HepG2 (cell line): Measurements from ENCODE around the gene YWHAB. TPM values are rescaled to one million over a fixed set of nuclear protein-coding genes. Genes with fewer than 3 reads are reported as not detected.

Experiments
- CC2D1A ChIP-seq: sonication (generic); formaldehyde crosslinking; IDR thresholded peaks from 2 replicates; pipeline ENCODE4 v1.8.1; 2023; ENCODE audit warnings: mild to moderate bottlenecking, missing genetic modification reagents
- CCAR2 ChIP-seq: fragments of 200-400 bp; formaldehyde crosslinking; optimal IDR thresholded peaks from 2 replicates; pipeline ENCODE3; 2018; ENCODE audit warnings: low read depth, mild to moderate bottlenecking, low read length, moderate library complexity
- GATA4 ChIP-seq: sonication (generic); IDR thresholded peaks from 2 replicates; pipeline ENCODE4 v1.6.1; 2016; ENCODE audit warnings: antibody characterized with exemption, low read depth, borderline replicate concordance
- HDAC6 ChIP-seq: fragments of 200-600 bp; sonication (generic); IDR thresholded peaks from 2 replicates; pipeline ENCODE4 v1.7.0; 2017; ENCODE audit warnings: mild to moderate bottlenecking, antibody characterized with exemption, low read length, low read depth
- HNRNPK ChIP-seq: fragments of 200-400 bp; formaldehyde crosslinking; IDR thresholded peaks from 2 replicates; pipeline ENCODE4 v1.6.1; 2018; ENCODE audit warnings: low read length, low read depth, moderate library complexity, mild to moderate bottlenecking; ENCODE audit not compliant: poor library complexity, severe bottlenecking
- IKZF1 ChIP-seq: fragments of 450-650 bp; IDR thresholded peaks from 2 replicates; pipeline ENCODE4 v1.7.1; 2016
- KLF12 ChIP-seq: sonication (generic); formaldehyde crosslinking; IDR thresholded peaks from 2 replicates; pipeline ENCODE4 v1.4.0; 2020; ENCODE audit warnings: missing genetic modification reagents, borderline replicate concordance
- KMT2A ChIP-seq: sonication (generic); formaldehyde crosslinking; IDR thresholded peaks from 2 replicates; pipeline ENCODE4 v1.4.0; 2020; ENCODE audit warnings: missing genetic modification reagents
- MYNN ChIP-seq: sonication (generic); formaldehyde crosslinking; IDR thresholded peaks from 2 replicates; pipeline ENCODE4 v1.4.0; 2020; ENCODE audit warnings: mild to moderate bottlenecking, low read depth, missing genetic modification reagents
- NR1H2 ChIP-seq: sonication (generic); formaldehyde crosslinking; IDR thresholded peaks from 2 replicates; pipeline ENCODE4 v1.8.1; 2022; ENCODE audit warnings: low read depth, missing genetic modification reagents, borderline replicate concordance
- PLRG1 ChIP-seq: fragments of 450-650 bp; conservative IDR thresholded peaks from 2 replicates; pipeline ENCODE4 v1.6.1; 2016
- TBP ChIP-seq: sonication (generic); formaldehyde crosslinking; IDR thresholded peaks from 2 replicates; pipeline ENCODE4 v1.5.0; 2020; ENCODE audit warnings: missing genetic modification reagents
- ZNF136 ChIP-seq: sonication (generic); formaldehyde crosslinking; IDR thresholded peaks from 2 replicates; pipeline ENCODE4 v1.8.1; 2022; ENCODE audit warnings: low read depth, mild to moderate bottlenecking, moderate library complexity, missing genetic modification reagents
- ZNF205 ChIP-seq: IDR thresholded peaks from 2 replicates; pipeline ENCODE4 v1.6.1; 2018; ENCODE audit warnings: missing biosample characterization, missing genetic modification reagents
- ZNF547 ChIP-seq: sonication (generic); formaldehyde crosslinking; IDR thresholded peaks from 2 replicates; pipeline ENCODE4 v1.5.1; 2020; ENCODE audit warnings: mild to moderate bottlenecking, missing genetic modification reagents
- ZNF614 ChIP-seq: IDR thresholded peaks from 2 replicates; pipeline ENCODE4 v1.6.1; 2018; ENCODE audit warnings: missing biosample characterization, missing genetic modification reagents, inconsistent platforms, borderline replicate concordance
- ZNF878 ChIP-seq: sonication (generic); formaldehyde crosslinking; IDR thresholded peaks from 2 replicates; pipeline ENCODE4 v1.8.1; 2023; ENCODE audit warnings: mild to moderate bottlenecking, missing genetic modification reagents, moderate library complexity
- polyA plus RNA-seq, 8 experiments: library from polyadenylated mRNA; depleted of rRNA in 3 of 8; stranded (reverse) in 7 of 8; unstranded in 1 of 8; fragments of >200 nt; fragmentation: Illumina TruSeq in 4 of 8; extraction: Trizol in 4 of 8; gene quantifications; 2 replicates each; pipeline versions ENCODE4 v1.2.1 to v1.2.3, GENCODE V29; 2011 to 2016; ENCODE audit warnings: low read depth in 4 of 8, missing spikeins in 1 of 8, mixed read lengths in 1 of 8; ENCODE audit not compliant: insufficient read depth in 1 of 8
- total RNA-seq, 5 experiments: library from RNA; depleted of rRNA; stranded (reverse); fragments of >200 nt; fragmentation: Illumina TruSeq; extraction: Trizol; gene quantifications; 2 replicates each; pipeline ENCODE4 v1.2.3, GENCODE V29; 2016; ENCODE audit warnings: low read depth in 1 of 5
- TF ChIP-seq, protein P1 (sequence below): sonication (generic); formaldehyde crosslinking; IDR thresholded peaks from 2 replicates; pipeline ENCODE4 v1.4.0; 2020; ENCODE audit warnings: missing genetic modification reagents, borderline replicate concordance
- TF ChIP-seq, protein P2 (sequence below): sonication (generic); formaldehyde crosslinking; IDR thresholded peaks from 2 replicates; pipeline ENCODE4 v1.5.1; 2020; ENCODE audit warnings: mild to moderate bottlenecking, missing genetic modification reagents, moderate library complexity
- TF ChIP-seq, protein P3 (sequence below): sonication (generic); formaldehyde crosslinking; IDR thresholded peaks from 2 replicates; pipeline ENCODE4 v1.8.0; 2022; ENCODE audit warnings: mild to moderate bottlenecking, missing genetic modification reagents, moderate library complexity
- TF ChIP-seq, protein P4 (sequence below): sonication (generic); formaldehyde crosslinking; IDR thresholded peaks from 2 replicates; pipeline ENCODE4 v1.4.0; 2020; ENCODE audit warnings: missing genetic modification reagents
- TF ChIP-seq, protein P5 (sequence below): sonication (generic); formaldehyde crosslinking; conservative IDR thresholded peaks from 2 replicates; pipeline ENCODE4 v1.5.0; 2020; ENCODE audit warnings: missing genetic modification reagents

Gene YWHAB
- total and polyA plus RNA-seq, 2 of the 13 experiments (the other 11 are each of a cell fraction or from before 2014, with no cell fraction given) = 77.2 to 121 TPM

DNA sequence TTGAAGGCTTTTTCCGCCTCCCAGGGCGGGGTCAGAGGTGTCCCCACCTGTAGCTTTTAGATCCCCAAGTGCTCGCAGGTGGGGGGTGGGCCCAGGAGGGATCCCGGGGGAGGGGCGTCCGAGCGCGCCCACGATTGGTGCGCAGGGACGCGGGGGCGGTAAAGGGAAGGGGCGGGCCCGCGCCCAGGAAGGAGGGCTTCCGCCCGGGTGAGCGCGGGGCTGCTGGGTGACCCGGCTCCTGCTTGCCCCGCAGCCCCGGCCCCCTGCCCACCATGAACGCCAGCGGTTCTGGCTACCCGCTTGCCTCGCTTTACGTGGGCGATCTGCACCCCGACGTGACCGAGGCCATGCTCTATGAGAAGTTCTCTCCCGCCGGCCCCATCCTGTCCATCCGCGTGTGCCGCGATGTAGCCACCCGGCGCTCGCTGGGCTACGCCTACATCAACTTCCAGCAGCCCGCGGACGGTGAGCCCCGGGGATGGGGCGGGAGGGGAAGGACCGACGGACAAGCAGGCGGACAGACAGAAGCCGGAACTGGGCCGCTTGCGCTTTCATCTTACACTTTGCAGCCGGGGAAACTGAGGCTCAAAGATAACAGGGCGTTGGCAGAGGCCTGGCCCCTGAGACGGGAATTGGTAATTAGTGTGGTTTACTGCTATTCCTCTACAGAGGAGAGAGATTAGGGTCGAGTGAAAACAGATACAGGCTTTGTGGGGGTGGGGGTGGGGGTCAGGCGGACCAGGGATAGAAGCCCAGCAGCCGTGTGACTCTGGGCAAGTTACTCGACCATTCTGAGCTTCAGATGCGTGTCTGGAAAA, 24.6 kb downstream of the YWHAB start, which contains the start of gene PABPC1L (continued):
- TF ChIP-seq, protein P1, sequence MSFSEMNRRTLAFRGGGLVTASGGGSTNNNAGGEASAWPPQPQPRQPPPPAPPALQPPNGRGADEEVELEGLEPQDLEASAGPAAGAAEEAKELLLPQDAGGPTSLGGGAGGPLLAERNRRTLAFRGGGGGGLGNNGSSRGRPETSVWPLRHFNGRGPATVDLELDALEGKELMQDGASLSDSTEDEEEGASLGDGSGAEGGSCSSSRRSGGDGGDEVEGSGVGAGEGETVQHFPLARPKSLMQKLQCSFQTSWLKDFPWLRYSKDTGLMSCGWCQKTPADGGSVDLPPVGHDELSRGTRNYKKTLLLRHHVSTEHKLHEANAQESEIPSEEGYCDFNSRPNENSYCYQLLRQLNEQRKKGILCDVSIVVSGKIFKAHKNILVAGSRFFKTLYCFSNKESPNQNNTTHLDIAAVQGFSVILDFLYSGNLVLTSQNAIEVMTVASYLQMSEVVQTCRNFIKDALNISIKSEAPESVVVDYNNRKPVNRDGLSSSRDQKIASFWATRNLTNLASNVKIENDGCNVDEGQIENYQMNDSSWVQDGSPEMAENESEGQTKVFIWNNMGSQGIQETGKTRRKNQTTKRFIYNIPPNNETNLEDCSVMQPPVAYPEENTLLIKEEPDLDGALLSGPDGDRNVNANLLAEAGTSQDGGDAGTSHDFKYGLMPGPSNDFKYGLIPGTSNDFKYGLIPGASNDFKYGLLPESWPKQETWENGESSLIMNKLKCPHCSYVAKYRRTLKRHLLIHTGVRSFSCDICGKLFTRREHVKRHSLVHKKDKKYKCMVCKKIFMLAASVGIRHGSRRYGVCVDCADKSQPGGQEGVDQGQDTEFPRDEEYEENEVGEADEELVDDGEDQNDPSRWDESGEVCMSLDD (CRISPR knock-in tag) = peak; percentile 29; the same call in 1 of the 2 replicates
- TF ChIP-seq ZNF136 (no peak), ZNF614 (CRISPR knock-in tag) (no peak; the same call in 1 of the 2 replicates), ZNF878 (CRISPR knock-in tag) (peak; percentile 80; the same call in 1 of the 2 replicates), MYNN (CRISPR knock-in tag) (no peak; the same call in 1 of the 2 replicates), HDAC6 (no peak), NR1H2 (CRISPR knock-in tag) (no peak), IKZF1 (no peak), ZNF547 (CRISPR knock-in tag) (peak; percentile 83; the same call in 1 of the 2 replicates), TBP (CRISPR knock-in tag) (no peak), HNRNPK (peak; percentile 94), CCAR2 (no peak), GATA4 (peak; percentile 37; the same call in 1 of the 2 replicates), KMT2A (CRISPR knock-in tag) (peak; percentile 50; the same call in 1 of the 2 replicates), KLF12 (CRISPR knock-in tag) (peak; percentile 64), CC2D1A (peak; percentile 95; the same call in 1 of the 2 replicates), PLRG1 (no peak), ZNF205 (CRISPR knock-in tag) (peak; percentile 49; the same call in 1 of the 2 replicates)
- TF ChIP-seq, protein P2, sequence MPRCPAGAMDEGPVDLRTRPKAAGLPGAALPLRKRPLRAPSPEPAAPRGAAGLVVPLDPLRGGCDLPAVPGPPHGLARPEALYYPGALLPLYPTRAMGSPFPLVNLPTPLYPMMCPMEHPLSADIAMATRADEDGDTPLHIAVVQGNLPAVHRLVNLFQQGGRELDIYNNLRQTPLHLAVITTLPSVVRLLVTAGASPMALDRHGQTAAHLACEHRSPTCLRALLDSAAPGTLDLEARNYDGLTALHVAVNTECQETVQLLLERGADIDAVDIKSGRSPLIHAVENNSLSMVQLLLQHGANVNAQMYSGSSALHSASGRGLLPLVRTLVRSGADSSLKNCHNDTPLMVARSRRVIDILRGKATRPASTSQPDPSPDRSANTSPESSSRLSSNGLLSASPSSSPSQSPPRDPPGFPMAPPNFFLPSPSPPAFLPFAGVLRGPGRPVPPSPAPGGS (CRISPR knock-in tag) = peak; percentile 78
- TF ChIP-seq, protein P3, sequence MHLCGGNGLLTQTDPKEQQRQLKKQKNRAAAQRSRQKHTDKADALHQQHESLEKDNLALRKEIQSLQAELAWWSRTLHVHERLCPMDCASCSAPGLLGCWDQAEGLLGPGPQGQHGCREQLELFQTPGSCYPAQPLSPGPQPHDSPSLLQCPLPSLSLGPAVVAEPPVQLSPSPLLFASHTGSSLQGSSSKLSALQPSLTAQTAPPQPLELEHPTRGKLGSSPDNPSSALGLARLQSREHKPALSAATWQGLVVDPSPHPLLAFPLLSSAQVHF (CRISPR knock-in tag) = peak; percentile 87; the same call in 1 of the 2 replicates
- TF ChIP-seq, protein P4, sequence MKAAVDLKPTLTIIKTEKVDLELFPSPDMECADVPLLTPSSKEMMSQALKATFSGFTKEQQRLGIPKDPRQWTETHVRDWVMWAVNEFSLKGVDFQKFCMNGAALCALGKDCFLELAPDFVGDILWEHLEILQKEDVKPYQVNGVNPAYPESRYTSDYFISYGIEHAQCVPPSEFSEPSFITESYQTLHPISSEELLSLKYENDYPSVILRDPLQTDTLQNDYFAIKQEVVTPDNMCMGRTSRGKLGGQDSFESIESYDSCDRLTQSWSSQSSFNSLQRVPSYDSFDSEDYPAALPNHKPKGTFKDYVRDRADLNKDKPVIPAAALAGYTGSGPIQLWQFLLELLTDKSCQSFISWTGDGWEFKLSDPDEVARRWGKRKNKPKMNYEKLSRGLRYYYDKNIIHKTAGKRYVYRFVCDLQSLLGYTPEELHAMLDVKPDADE (CRISPR knock-in tag) = no peak
- TF ChIP-seq, protein P5, sequence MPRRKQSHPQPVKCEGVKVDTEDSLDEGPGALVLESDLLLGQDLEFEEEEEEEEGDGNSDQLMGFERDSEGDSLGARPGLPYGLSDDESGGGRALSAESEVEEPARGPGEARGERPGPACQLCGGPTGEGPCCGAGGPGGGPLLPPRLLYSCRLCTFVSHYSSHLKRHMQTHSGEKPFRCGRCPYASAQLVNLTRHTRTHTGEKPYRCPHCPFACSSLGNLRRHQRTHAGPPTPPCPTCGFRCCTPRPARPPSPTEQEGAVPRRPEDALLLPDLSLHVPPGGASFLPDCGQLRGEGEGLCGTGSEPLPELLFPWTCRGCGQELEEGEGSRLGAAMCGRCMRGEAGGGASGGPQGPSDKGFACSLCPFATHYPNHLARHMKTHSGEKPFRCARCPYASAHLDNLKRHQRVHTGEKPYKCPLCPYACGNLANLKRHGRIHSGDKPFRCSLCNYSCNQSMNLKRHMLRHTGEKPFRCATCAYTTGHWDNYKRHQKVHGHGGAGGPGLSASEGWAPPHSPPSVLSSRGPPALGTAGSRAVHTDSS (CRISPR knock-in tag) = peak; percentile 90; the same call in 1 of the 2 replicates
